Stimulated activated CD8-positive, alpha-beta memory T cell treated with anti-CD3 and anti-CD28 coated beads, Interleukin-4, amount 100 ng/mL, for 4 hours (primary cell): ENCODE measurements around the gene CRELD2.

Experiments
- DNase-seq, 2 donors: peaks; one replicate each; pipeline ENCODE4 v3.0.0-alpha.2; 2020; ENCODE audit warnings: low read depth in 2 of 2, low spot score in 1 of 2

The CRELD2 gene

GRCh38 chr22:49929211-49929979, 11.0 kb downstream of the CRELD2 start:
- peak; percentile 50 to 60 for DNase-seq

- no peak for DNase-seq
Measured at GRCh38 chr22:49929994-49930575, 11.7 kb downstream of the CRELD2 start.

- no peak for DNase-seq
Measured at GRCh38 chr22:49930596-49931412, 12.4 kb downstream of the CRELD2 start.

GRCh38 chr22:49933236-49934159, 15.1 kb downstream of the CRELD2 start:
- no peak for DNase-seq

GRCh38 chr22:49934160-49934890, 15.9 kb downstream of the CRELD2 start:
- DNase-seq = no peak

GRCh38 chr22:49934891-49935557, 16.6 kb downstream of the CRELD2 start:
- DNase-seq = peak; percentile 84 to 87

- no peak for DNase-seq
Measured at GRCh38 chr22:49935561-49935960, 17.1 kb downstream of the CRELD2 start.

GRCh38 chr22:49936018-49936972, 17.9 kb downstream of the CRELD2 start:
- DNase-seq = peak; percentile 86 to 99

GRCh38 chr22:49936973-49937757, 18.7 kb downstream of the CRELD2 start:
- no peak for DNase-seq

GRCh38 chr22:49937758-49938564, 19.5 kb downstream of the CRELD2 start:
- no peak for DNase-seq

- DNase-seq = no peak
Measured at GRCh38 chr22:49938565-49939136, 20.2 kb downstream of the CRELD2 start.

GRCh38 chr22:49941507-49942316, 23.3 kb downstream of the CRELD2 start:
- no peak for DNase-seq

GRCh38 chr22:49942565-49943404, 24.4 kb downstream of the CRELD2 start:
- no peak for DNase-seq

- DNase-seq = no peak
Measured at GRCh38 chr22:49943405-49943765, 25.0 kb downstream of the CRELD2 start.
